Mucosa of stomach (tissue), 1 donor: ENCODE data around the gene DEF6.
"Not testable (repeated sequence)": the region's sequence is repeated elsewhere in the genome, so short reads cannot be mapped to it uniquely, and the experiment has no call there.

Source experiments
- H3K27me3 ChIP-seq: one replicate; pipeline ENCODE4 v1.7.0; 2013; ENCODE audit warnings: mild to moderate bottlenecking, low read length; ENCODE audit not compliant: control insufficient read depth, insufficient read depth
- H3K36me3 ChIP-seq: one replicate; pipeline ENCODE4 v1.7.0; 2013; ENCODE audit warnings: low read length; ENCODE audit not compliant: control insufficient read depth, insufficient read depth
- H3K4me1 ChIP-seq: one replicate; pipeline ENCODE4 v1.7.0; 2013; ENCODE audit warnings: mild to moderate bottlenecking, low read length; ENCODE audit not compliant: control insufficient read depth, insufficient read depth
- H3K4me3 ChIP-seq: one replicate; pipeline ENCODE4 v1.7.0; 2013; ENCODE audit warnings: low read length
- H3K9ac ChIP-seq: one replicate; pipeline ENCODE4 v1.7.0; 2013; ENCODE audit warnings: mild to moderate bottlenecking, low read length, moderate library complexity
- H3K9me3 ChIP-seq: one replicate; pipeline ENCODE4 v1.7.0; 2013; ENCODE audit warnings: mild to moderate bottlenecking, low read length, moderate library complexity; ENCODE audit not compliant: control insufficient read depth
- donor health status: Pancreatic carcinoma.

Gene DEF6

DNA sequence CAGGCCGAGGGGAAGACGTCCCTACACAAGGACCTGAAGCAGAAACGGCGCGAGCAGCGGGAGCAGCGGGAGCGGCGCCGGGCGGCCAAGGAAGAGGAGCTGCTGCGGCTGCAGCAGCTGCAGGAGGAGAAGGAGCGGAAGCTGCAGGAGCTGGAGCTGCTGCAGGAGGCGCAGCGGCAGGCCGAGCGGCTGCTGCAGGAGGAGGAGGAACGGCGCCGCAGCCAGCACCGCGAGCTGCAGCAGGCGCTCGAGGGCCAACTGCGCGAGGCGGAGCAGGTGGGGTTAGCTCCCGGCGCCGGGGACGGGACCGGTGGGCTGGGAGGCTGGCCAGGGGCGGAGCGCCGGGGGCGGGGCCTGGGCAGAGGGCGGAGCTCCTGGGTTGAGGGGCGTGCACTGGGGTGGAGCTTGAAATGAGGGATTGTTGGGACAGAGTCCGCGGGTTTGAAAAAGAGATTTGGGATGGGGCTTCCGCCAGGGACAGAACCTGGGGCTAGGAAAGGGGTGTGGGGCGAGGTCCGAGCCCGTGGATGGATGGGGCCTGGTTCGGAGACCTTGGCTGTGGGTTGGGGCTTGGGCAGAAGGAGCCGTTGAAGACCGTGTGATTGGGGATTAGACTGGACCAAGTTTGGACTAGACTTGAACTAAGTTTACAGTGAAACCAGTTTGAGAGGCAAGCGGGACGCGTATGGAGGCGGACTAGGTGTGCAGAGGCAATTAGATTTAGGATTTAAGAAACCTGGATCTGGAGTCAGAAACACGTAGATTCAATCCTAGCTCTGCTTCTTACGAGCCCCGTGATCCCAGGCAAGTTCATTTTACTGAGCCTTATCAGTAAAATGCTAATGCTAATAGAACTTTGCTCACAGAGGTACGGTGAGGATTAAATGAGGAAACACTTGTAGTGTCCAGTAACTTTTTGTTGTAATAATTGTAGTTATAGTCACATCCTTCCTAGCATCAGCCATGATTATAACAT, 20.9 kb downstream of the DEF6 start:
- H3K27me3 ChIP-seq: no peaks in the 10 kb centered on the region
- peak overlapping the region; percentile 75 for H3K4me3 ChIP-seq
- H3K9ac ChIP-seq: peak overlapping the region; percentile 65
- H3K9me3 ChIP-seq: no peaks in the 10 kb centered on the region
- H3K36me3 ChIP-seq: peaks cover 4% of the 10 kb centered on the region
- H3K4me1 ChIP-seq: peaks cover 6% of the 10 kb centered on the region

DNA sequence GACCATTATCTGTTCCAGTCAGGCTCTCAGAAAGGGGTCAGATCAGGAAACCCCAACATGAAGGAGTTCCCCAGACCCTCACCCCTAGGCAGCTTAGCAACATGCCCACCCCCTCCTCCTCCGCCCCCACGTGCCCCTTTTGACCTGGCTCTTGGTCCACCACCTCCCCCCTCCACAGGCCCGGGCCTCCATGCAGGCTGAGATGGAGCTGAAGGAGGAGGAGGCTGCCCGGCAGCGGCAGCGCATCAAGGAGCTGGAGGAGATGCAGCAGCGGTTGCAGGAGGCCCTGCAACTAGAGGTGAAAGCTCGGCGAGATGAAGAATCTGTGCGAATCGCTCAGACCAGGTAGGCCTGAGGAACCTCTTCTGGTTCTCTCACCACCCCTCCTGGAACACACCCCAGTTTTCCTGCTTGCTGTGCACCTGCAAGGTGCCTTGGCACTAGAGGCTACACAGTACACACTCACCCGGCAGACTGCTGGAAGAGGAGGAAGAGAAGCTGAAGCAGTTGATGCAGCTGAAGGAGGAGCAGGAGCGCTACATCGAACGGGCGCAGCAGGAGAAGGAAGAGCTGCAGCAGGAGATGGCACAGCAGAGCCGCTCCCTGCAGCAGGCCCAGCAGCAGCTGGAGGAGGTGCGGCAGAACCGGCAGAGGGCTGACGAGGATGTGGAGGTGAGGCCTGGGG, 21.9 kb downstream of the DEF6 start:
- peaks cover 6% of the 10 kb centered on the region for H3K4me1 ChIP-seq

DNA sequence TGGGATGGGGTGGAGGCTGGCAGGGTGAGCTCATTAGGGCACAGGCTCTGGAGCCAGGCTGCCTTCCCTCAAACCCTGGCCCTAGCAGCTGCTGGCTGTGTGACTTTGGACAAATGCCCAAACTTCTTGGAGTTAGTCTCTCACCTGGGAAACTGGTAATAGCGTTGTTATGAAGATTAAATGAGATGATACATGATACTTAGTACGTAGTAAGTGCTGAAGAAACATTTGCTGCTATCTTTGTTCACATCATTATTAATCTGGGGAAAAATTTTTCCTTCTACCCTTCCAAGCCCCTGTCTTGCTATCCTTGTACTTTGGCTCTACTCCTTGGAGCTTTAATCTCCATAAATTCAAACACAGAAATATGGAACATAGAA, 22.4 kb downstream of the DEF6 start:
- Histone ChIP-seq H3K9ac (no peak overlapping the region), H3K9me3 (no peaks in the 10 kb centered on the region), H3K27me3 (no peaks in the 10 kb centered on the region), H3K4me1 (peaks cover 6% of the 10 kb centered on the region), H3K36me3 (peaks cover 4% of the 10 kb centered on the region), H3K4me3 (no peak overlapping the region)

More for the DNA sequence above, 21.9 kb downstream of the DEF6 start:
- H3K9ac ChIP-seq: no peak overlapping the region
- H3K27me3 ChIP-seq: no peaks in the 10 kb centered on the region
- H3K36me3 ChIP-seq: peaks cover 4% of the 10 kb centered on the region
- H3K9me3 ChIP-seq: no peaks in the 10 kb centered on the region
- H3K4me3 ChIP-seq: no peak overlapping the region

DNA sequence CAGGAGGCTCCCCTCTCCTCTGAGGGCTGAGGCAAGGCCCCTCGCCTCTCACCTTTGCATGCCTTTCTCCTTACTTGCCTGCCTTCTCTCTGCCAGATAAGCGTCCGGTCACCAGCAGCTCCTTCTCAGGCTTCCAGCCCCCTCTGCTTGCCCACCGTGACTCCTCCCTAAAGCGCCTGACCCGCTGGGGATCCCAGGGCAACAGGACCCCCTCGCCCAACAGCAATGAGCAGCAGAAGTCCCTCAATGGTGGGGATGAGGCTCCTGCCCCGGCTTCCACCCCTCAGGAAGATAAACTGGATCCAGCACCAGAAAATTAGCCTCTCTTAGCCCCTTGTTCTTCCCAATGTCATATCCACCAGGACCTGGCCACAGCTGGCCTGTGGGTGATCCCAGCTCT, 23.5 kb downstream of the DEF6 start:
- H3K9me3 ChIP-seq: no peaks in the 10 kb centered on the region
- no peak overlapping the region for H3K9ac ChIP-seq
- H3K27me3 ChIP-seq: no peaks in the 10 kb centered on the region

DNA sequence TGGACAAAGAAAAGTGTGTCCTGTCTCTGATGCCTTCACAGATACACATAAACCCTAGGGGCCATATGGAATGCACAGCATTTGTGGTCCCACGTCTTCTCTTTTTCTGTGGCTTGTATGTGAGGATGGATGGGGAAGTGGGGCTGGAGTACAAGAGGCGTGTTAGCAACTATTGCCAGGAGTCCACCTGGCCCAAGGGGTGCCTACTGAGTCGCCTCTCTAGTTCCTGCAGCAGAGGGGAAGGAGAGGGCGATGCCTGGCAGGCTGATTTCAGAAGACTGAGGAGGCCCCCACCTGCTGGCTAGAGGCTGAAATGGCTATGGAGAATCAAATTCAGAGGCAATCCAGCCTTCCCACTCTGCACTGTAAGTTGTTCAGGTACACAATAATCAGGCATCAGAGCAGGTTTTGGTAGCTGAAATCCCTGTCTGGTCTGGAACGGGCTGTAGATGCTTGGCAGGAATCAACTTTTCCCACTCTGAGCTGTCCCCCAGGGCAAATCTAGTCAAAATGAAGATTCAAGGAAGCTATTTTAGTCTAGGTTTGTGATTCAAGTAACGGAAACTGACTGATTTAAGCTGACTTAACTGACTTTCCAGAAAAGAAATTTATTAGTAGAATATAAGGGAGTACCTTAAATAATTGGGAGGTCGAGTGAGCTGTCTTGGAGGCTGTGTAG, 29.9 kb downstream of the DEF6 start:
- no peak overlapping the region for H3K9ac ChIP-seq
- no peaks in the 10 kb centered on the region for H3K27me3 ChIP-seq
- no peaks in the 10 kb centered on the region for H3K36me3 ChIP-seq
- peaks cover 5% of the 10 kb centered on the region for H3K9me3 ChIP-seq
- no peak overlapping the region for H3K4me3 ChIP-seq
- H3K4me1 ChIP-seq: peaks cover 6% of the 10 kb centered on the region

More for the DNA sequence above, 23.5 kb downstream of the DEF6 start:
- Histone ChIP-seq H3K36me3 (peaks cover 4% of the 10 kb centered on the region), H3K4me1 (peaks cover 6% of the 10 kb centered on the region), H3K4me3 (no peak overlapping the region)

DNA sequence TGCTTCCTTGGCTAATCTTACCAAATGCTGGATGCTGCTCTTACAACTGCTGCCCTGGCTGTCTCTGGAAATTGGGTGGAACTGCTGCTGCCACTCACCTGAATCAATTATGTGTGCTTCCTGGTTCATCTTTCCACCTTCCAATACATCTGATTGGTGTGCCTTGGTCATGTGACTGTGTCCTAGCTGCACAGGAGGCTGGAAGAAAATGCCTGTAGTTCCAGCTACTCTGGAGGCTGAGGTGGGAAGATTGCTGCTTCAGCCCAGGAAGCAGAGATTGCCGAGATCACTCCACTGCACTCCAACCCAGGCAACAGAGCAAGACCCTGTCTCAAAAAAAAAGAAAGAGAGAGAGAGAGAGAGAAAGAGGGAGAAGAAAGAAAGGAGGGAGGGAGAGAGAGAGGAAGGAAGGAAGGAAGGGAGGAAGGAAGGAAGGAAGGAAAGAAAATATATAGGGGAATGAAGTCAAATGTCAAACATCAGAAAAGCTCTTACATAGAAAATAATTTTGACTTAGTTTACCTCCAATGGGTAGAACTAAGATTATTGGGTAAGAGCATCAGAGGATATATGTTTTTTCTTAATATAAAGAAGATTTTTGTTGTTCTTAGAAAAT, 30.6 kb downstream of the DEF6 start:
- Histone ChIP-seq H3K9ac (no peak overlapping the region), H3K27me3 (no peaks in the 10 kb centered on the region), H3K36me3 (no peaks in the 10 kb centered on the region), H3K4me1 (peaks cover 8% of the 10 kb centered on the region), H3K4me3 (no peak overlapping the region), H3K9me3 (peaks cover 5% of the 10 kb centered on the region)

DNA sequence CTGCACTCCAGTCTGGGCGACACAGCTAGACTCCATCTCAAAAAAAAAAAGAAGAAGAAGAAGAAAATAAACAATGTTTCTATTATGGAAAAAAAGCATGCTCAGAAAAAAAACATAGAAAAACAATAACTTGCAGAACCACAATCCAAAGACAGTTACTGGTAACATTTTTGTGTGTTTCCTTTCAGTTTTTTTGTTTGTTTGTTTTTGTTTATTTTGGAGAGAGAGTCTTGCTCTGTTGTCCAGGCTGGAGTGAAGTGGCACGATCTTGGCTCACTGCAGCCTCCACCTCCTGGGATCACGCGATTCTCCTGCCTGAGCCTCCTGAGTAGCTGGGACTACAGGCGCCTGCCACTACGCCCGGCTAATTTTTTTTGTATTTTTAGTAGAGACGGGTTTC, 31.3 kb downstream of the DEF6 start:
- H3K4me3 ChIP-seq, H3K4me1 ChIP-seq, H3K9ac ChIP-seq, H3K9me3 ChIP-seq, H3K27me3 ChIP-seq, H3K36me3 ChIP-seq: not testable (repeated sequence)

DNA sequence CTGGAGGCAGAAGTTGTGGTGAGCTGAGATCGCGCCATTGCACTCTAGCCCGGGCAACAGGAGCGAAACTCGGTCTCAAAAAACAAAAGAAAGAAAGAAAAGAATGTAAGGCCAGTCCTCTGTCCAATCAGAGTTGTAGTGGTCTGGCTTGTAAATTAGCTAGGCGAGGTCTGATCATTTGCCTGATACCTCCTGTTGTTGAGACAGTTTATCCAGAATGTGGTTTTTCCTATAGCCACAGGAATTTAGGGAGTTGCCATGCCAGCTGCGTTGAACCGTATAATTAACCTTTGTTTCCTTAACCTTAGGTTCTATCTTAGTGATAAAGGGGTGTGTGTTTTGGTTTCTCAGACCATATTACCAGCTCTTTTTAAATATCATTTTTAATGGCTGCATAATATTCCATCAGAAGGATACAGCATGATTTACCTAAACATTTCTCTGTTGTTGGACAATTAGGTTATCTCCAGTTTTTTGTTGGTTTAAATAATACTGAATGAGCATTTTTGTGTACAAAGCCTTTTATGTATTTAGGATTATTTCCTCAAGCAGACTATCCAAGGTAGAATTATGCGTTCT, 33.0 kb downstream of the DEF6 start:
- no peaks in the 10 kb centered on the region for H3K27me3 ChIP-seq
- H3K36me3 ChIP-seq: no peaks in the 10 kb centered on the region
- peaks cover 5% of the 10 kb centered on the region for H3K9me3 ChIP-seq

DNA sequence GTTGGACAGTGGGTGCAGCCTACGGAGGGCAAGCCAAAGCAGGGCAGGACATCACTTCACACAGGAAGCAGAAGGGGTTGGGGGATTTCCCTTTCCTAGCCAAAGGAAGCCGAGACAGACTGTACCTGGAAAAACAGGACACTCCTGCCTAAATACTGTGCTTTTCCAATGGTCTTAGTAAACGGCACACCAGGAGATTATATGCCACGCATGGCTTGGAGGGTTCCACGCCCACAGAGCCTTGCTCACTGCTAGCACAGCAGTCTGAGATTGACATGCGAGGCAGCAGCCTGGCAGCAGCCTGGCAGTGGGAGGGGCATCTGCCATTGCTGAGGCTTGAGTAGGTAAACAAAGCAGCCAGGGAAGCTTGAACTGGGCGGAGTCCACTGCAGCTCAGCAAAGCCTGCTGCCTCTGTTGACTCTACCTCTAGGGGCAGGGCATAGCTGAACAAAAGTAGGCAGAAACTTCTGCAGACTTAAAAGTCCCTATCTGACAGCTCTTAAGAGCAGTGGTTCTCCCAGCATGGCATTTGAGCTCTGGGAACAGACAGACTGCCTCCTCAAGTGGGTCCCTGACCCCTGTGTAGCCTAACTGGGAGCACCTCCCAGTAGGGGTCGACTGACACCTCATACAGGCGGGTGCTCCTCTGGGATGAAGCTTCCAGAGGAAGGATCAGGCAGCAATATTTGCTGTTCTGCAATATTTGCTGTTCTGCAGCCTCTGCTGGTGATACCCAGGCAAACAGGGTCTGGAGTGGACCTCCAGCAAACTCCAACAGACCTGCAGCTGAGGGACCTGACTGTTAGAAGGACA, 34.7 kb downstream of the DEF6 start:
- not testable (repeated sequence) for H3K9ac ChIP-seq, H3K9me3 ChIP-seq, H3K27me3 ChIP-seq, H3K4me1 ChIP-seq, H3K36me3 ChIP-seq, H3K4me3 ChIP-seq

More for the DNA sequence above, 33.0 kb downstream of the DEF6 start:
- Histone ChIP-seq H3K9ac (no peak overlapping the region), H3K4me1 (peaks cover 8% of the 10 kb centered on the region), H3K4me3 (no peak overlapping the region)

DNA sequence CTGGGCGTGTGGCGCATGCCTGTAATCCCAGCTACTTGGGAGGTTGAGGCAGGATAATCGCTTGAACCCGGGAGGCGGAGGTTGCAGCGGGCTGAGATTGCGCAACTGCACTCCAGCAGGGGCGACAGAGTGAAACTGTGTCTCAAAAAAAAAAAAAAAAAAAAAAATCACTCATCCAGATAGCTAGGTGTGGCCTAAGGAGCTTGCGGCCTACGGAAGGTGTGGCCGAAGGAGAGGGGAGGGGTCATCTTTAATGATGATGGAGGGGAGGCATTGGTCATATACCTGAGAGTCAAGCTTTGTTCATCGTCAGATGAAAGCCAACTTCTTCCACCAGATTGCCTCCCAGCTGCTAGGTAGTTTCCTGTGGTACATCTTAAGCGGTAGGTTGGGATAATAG, 43.9 kb downstream of the DEF6 start:
- Histone ChIP-seq H3K4me3 (no peak overlapping the region), H3K9me3 (no peaks in the 10 kb centered on the region), H3K4me1 (peaks cover 11% of the 10 kb centered on the region), H3K9ac (no peak overlapping the region), H3K36me3 (peaks cover 5% of the 10 kb centered on the region), H3K27me3 (no peaks in the 10 kb centered on the region)
